SK-N-SH (cell line): Measurements from ENCODE around the gene KIF25. TPM values are rescaled to one million over a fixed set of nuclear protein-coding genes. Genes with fewer than 3 reads are reported as not detected.

Source experiments
- CTCF ChIA-PET: fragments of 300-600, 350-600 bp; formaldehyde crosslinking; extraction: SDS; loops from one replicate; lab custom pipeline; 2021; lab: Yijun Ruan, JAX
- POLR2A ChIA-PET: fragments of 350-600 bp; sonication (Branson Sonifier 250); formaldehyde crosslinking; extraction: SDS; loops from one replicate; lab custom pipeline; 2020; ENCODE audit warnings: antibody characterized with exemption, inconsistent platforms; lab: Yijun Ruan, JAX
- DNase-seq: peaks from one replicate; pipeline ENCODE4 v3.0.0; 2012
- H2AFZ ChIP-seq: fragments of 200-600 bp; sonication (generic); 2 replicates; pipeline ENCODE4 v1.8.1; 2016; ENCODE audit warnings: antibody characterized with exemption, mild to moderate bottlenecking, low read depth
- H3F3A ChIP-seq: fragments of 200-600 bp; sonication (generic); replicated peaks from 2 replicates; pipeline ENCODE3; 2016; ENCODE audit warnings: antibody characterized with exemption, mild to moderate bottlenecking; ENCODE audit not compliant: insufficient read depth
- H3K27ac ChIP-seq, 2 experiments: fragments of 200-500 bp in 1 of 2; fragments of 200-600 bp in 1 of 2; sonication (Bioruptor generic) in 1 of 2; sonication (generic), shearing (Covaris generic) in 1 of 2; 2 replicates each; pipeline versions ENCODE4 v1.5.1 to v1.6.1; 2014 to 2016; ENCODE audit warnings: low read depth in 2 of 2, inconsistent platforms in 1 of 2, low read length in 1 of 2, mild to moderate bottlenecking in 1 of 2, mixed read lengths in 1 of 2
- H3K27me3 ChIP-seq: fragments of 200-600 bp; sonication (generic), shearing (Covaris generic); 2 replicates; pipeline ENCODE4 v1.6.1; 2016; ENCODE audit warnings: mixed run types; ENCODE audit not compliant: insufficient read depth
- H3K36me3 ChIP-seq, 2 experiments: fragments of 200-500 bp in 1 of 2; fragments of 200-600 bp in 1 of 2; sonication (Bioruptor generic) in 1 of 2; sonication (generic) in 1 of 2; replicated peaks in 1 of 2; 2 replicates each; pipeline versions ENCODE3 to v1.5.1; 2014 to 2016; ENCODE audit warnings: low read length in 1 of 2, mild to moderate bottlenecking in 1 of 2; ENCODE audit not compliant: insufficient read depth in 2 of 2, control insufficient read depth in 1 of 2
- H3K4me1 ChIP-seq, 2 experiments: fragments of 200-500 bp in 1 of 2; fragments of 200-600 bp in 1 of 2; sonication (Bioruptor generic) in 1 of 2; sonication (generic), shearing (Covaris generic) in 1 of 2; 2 replicates each; pipeline versions ENCODE4 v1.5.1 to v1.6.1; 2014 to 2016; ENCODE audit warnings: low read depth in 1 of 2, low read length in 1 of 2, mixed run types in 1 of 2; ENCODE audit not compliant: insufficient read depth in 2 of 2, control insufficient read depth in 1 of 2
- H3K4me2 ChIP-seq: fragments of 200-600 bp; sonication (generic), shearing (Covaris generic); 2 replicates; pipeline ENCODE4 v1.6.1; 2017; ENCODE audit warnings: mixed run types
- H3K4me3 ChIP-seq, 2 experiments: fragments of 200-500 bp in 1 of 2; fragments of 200-600 bp in 1 of 2; sonication (Bioruptor generic) in 1 of 2; sonication (generic), shearing (Covaris generic) in 1 of 2; 2 replicates each; pipeline versions ENCODE4 v1.5.1 to v1.8.1; 2014 to 2016; ENCODE audit warnings: low read depth in 2 of 2, inconsistent platforms in 1 of 2, low read length in 1 of 2, mild to moderate bottlenecking in 1 of 2, mixed read lengths in 1 of 2, moderate library complexity in 1 of 2
- H3K79me2 ChIP-seq: fragments of 200-600 bp; sonication (generic); 2 replicates; pipeline ENCODE4 v1.8.1; 2017; ENCODE audit warnings: mild to moderate bottlenecking; ENCODE audit not compliant: insufficient read depth
- H3K9ac ChIP-seq: fragments of 200-600 bp; sonication (generic); 2 replicates; pipeline ENCODE4 v1.6.1; 2017; ENCODE audit warnings: mixed run types
- H3K9me2 ChIP-seq: fragments of 200-600 bp; sonication (generic); 2 replicates; pipeline ENCODE4 v1.6.1; 2017; ENCODE audit warnings: mixed run types
- H3K9me3 ChIP-seq: fragments of 200-600 bp; sonication (generic); 2 replicates; pipeline ENCODE4 v1.6.1; 2017; ENCODE audit warnings: mixed run types, mild to moderate bottlenecking, moderate library complexity
- H4K20me1 ChIP-seq: fragments of 200-600 bp; sonication (generic); 2 replicates; pipeline ENCODE4 v1.6.1; 2017; ENCODE audit warnings: mild to moderate bottlenecking, mixed run types; ENCODE audit not compliant: insufficient read depth
- CHD2 ChIP-seq: fragments of 150-350 bp; IDR thresholded peaks from 2 replicates; pipeline ENCODE4 v1.6.1; 2018; ENCODE audit warnings: low read length; ENCODE audit not compliant: partially characterized antibody
- ELF1 ChIP-seq: IDR thresholded peaks from 2 replicates; pipeline ENCODE4 v1.4.0; 2012
- EP300 ChIP-seq, 2 experiments: IDR thresholded peaks; 2 replicates each; pipeline versions ENCODE4 v1.4.0 to v1.6.1; 2012; ENCODE audit warnings: borderline replicate concordance in 1 of 2, low read depth in 1 of 2, low read length in 1 of 2
- FOSL2 ChIP-seq: IDR thresholded peaks from 2 replicates; pipeline ENCODE4 v1.4.0; 2012; ENCODE audit warnings: low read depth, mild to moderate bottlenecking, moderate library complexity, borderline replicate concordance
- FOXJ3 ChIP-seq: sonication (generic); formaldehyde crosslinking; IDR thresholded peaks from 2 replicates; pipeline ENCODE4 v1.5.1; 2020; ENCODE audit warnings: mild to moderate bottlenecking, missing genetic modification reagents
- FOXM1 ChIP-seq: IDR thresholded peaks from 2 replicates; pipeline ENCODE4 v1.4.0; 2012; ENCODE audit warnings: low read depth, mild to moderate bottlenecking
- GABPA ChIP-seq: IDR thresholded peaks from 2 replicates; pipeline ENCODE4 v1.4.0; 2012; ENCODE audit warnings: low read depth, mild to moderate bottlenecking
- JUND ChIP-seq: IDR thresholded peaks from 2 replicates; pipeline ENCODE4 v1.4.0; 2012
- MXI1 ChIP-seq: IDR thresholded peaks from 2 replicates; pipeline ENCODE4 v1.6.1; 2012; ENCODE audit warnings: mild to moderate bottlenecking, low read depth, low read length, improper control_type of control experiment
- RCOR1 ChIP-seq: fragments of 150-350 bp; IDR thresholded peaks from 2 replicates; pipeline ENCODE4 v1.6.1; 2017; ENCODE audit warnings: antibody characterized with exemption, low read length
- SIN3A ChIP-seq: IDR thresholded peaks from 2 replicates; pipeline ENCODE4 v1.6.1; 2012; ENCODE audit warnings: low read depth, mild to moderate bottlenecking, low read length, moderate library complexity, borderline replicate concordance
- SMC3 ChIP-seq: IDR thresholded peaks from 2 replicates; pipeline ENCODE4 v1.6.1; 2012; ENCODE audit warnings: low read depth, low read length, improper control_type of control experiment
- TCF12 ChIP-seq: IDR thresholded peaks from 2 replicates; pipeline ENCODE4 v1.4.0; 2012
- WGBS: methylation state at CpG from one replicate; pipeline ENCODE4 v1.1.6; 2017; ENCODE audit warnings: low lambda C conversion rate; 5-methylcytosine and 5-hydroxymethylcytosine counted together
- polyA plus RNA-seq, 3 experiments: library from polyadenylated mRNA; depleted of rRNA; stranded (reverse); fragments of >200 nt; gene quantifications; 2 replicates each; pipeline ENCODE4 v1.2.3, GENCODE V29; 2012
- TF ChIP-seq, protein P1 (sequence below): IDR thresholded peaks from 2 replicates; pipeline ENCODE4 v1.4.0; 2012; ENCODE audit warnings: low read depth
- TF ChIP-seq, protein P2 (sequence below): fragments of 200-600 bp; sonication (generic); IDR thresholded peaks from 2 replicates; pipeline ENCODE4 v1.6.1; 2017; ENCODE audit warnings: antibody characterized with exemption, mild to moderate bottlenecking, moderate library complexity
- TF ChIP-seq, protein P3 (sequence below): IDR thresholded peaks from 2 replicates; pipeline ENCODE4 v1.4.0; 2012; ENCODE audit warnings: low read depth, borderline replicate concordance
- TF ChIP-seq, protein P4 (sequence below): IDR thresholded peaks from 2 replicates; pipeline ENCODE4 v1.6.1; 2012; ENCODE audit warnings: mild to moderate bottlenecking, low read depth, low read length, moderate library complexity
- TF ChIP-seq, protein P5 (sequence below): fragments of 150-350 bp; IDR thresholded peaks from 2 replicates; pipeline ENCODE4 v1.6.1; 2016; ENCODE audit warnings: mild to moderate bottlenecking, low read depth, low read length

Gene KIF25
- polyA plus RNA-seq, 1 of the 3 experiments (the other 2 are of a cell fraction), result not detected

DNA sequence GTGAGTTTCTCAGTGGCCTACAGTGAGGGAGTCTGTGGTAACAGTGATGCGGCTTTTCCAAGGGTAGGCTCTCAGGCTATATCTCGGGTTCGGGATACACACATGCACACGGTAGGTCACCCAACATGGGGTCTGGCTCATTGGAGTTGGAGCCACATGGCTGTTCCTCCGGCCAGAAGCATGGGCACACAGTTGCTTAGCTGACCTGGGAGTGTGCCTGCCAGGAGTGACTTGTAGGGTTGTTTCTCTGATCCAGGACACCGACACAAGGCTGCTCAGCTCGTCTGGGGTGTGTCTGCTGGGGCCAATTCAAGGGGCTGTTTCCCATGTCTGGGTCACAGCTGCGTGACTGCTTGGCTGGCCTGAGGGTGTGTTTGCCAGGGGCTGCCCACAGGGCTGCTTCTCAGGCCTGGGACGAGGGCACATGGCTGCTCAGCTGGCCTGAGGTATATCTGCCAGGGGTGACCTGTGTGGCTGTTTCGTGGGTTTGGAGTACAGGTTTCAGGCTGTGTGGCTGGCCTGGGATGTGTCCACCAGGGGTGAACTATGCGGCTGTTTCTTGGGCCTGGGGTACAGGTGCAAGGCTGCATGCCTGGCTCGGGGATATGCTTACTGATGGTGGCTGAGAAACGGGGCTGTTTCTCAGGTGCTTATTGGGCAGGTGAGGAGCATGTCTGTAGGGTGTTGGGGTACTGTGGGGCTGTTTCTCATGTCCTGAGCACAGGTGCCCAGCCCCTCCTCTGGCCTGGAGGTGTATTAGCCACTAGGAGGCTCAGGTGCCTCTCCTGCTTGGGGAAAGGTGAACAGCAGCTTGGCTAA lies 15.2 kb downstream of the KIF25 start:
- Histone ChIP-seq H3K79me2 (no peaks in the 10 kb centered on the region), H3K27me3 (no peaks in the 10 kb centered on the region)
- POLR2A ChIA-PET, result no interaction called here
- TF ChIP-seq, protein P1, sequence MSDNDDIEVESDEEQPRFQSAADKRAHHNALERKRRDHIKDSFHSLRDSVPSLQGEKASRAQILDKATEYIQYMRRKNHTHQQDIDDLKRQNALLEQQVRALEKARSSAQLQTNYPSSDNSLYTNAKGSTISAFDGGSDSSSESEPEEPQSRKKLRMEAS, result no peak
- no peak for TF ChIP-seq EP300 (IDR thresholded peaks at IDR 0.05; ENCODE audit: borderline replicate concordance in 1 of 2, low read depth in 1 of 2, low read length in 1 of 2)
- no peak for TF ChIP-seq MXI1
- TF ChIP-seq SIN3A, result no peak
- TF ChIP-seq, protein P2, sequence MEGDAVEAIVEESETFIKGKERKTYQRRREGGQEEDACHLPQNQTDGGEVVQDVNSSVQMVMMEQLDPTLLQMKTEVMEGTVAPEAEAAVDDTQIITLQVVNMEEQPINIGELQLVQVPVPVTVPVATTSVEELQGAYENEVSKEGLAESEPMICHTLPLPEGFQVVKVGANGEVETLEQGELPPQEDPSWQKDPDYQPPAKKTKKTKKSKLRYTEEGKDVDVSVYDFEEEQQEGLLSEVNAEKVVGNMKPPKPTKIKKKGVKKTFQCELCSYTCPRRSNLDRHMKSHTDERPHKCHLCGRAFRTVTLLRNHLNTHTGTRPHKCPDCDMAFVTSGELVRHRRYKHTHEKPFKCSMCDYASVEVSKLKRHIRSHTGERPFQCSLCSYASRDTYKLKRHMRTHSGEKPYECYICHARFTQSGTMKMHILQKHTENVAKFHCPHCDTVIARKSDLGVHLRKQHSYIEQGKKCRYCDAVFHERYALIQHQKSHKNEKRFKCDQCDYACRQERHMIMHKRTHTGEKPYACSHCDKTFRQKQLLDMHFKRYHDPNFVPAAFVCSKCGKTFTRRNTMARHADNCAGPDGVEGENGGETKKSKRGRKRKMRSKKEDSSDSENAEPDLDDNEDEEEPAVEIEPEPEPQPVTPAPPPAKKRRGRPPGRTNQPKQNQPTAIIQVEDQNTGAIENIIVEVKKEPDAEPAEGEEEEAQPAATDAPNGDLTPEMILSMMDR, result no peak
- TF ChIP-seq GABPA, result no peak
- TF ChIP-seq, protein P3, sequence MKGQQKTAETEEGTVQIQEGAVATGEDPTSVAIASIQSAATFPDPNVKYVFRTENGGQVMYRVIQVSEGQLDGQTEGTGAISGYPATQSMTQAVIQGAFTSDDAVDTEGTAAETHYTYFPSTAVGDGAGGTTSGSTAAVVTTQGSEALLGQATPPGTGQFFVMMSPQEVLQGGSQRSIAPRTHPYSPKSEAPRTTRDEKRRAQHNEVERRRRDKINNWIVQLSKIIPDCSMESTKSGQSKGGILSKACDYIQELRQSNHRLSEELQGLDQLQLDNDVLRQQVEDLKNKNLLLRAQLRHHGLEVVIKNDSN, result no peak
- TF ChIP-seq CHD2, result no peak
- no peak for TF ChIP-seq FOXJ3 (CRISPR knock-in tag)
- TF ChIP-seq FOXM1, result no peak
- TF ChIP-seq, all 33 proteins: peak for 0
- Histone ChIP-seq H3K4me2 (no peak overlapping the region), H3K9me3 (peaks cover 16% of the 10 kb centered on the region; the same call in 1 of the 2 replicates), H3K36me3 (no peaks in the 10 kb centered on the region), H3F3A (peaks cover 3% of the 10 kb centered on the region), H3K9me2 (no peaks in the 10 kb centered on the region), H3K9ac (no peak overlapping the region), H4K20me1 (no peaks in the 10 kb centered on the region), H3K4me3 (no peak overlapping the region), H2AFZ (no peak overlapping the region), H3K27ac (no peak overlapping the region), H3K4me1 (no peaks in the 10 kb centered on the region; a peak in 1 of 4 replicates)
- CTCF ChIA-PET, result interaction anchor here (1.0 kb wide), 1 partner anchor 83 kb away, joined by 3 read pairs; no protein-coding TSS in a partner anchor
- no peak for DNase-seq
- 48% methylated on average over 9 of the region's 13 CpGs for WGBS

DNA sequence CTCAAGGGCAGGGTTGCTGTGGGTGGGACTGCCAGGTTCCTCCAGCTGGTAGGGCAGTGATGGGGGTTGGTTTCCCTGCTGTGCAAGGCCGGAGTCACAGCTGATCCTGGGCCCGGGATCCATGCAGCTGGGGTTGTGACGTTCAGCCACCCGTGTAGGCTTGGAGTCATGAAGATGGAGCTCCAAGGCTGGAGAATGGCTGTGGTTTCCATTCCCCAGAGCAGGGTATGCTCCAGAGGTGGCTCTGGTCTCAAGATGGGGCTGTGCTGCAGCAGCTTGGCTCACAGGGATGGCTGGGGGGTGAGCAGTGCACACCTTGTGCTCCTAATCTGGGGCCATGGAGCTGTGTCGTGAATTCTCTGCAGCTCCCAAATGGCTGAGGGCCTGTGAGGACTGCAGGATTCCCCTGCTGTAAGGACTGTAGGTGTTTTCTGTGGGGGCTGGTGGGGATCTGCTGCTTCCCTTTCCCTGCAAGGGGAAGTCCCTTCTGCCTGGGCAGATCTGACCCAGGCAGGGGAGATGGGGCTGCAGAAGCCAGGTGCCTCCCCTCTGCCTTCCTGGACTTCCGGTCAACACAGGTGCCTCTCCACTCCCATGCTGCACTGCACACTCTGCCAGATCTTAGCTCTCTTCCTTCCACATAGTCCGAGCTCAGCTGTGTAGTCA lies 15.9 kb downstream of the KIF25 start:
- no peak overlapping the region for H3K4me3 ChIP-seq
- H3K9me2 ChIP-seq, result no peaks in the 10 kb centered on the region
- H3K27me3 ChIP-seq, result no peaks in the 10 kb centered on the region
- no peaks in the 10 kb centered on the region for H3K79me2 ChIP-seq
- no peaks in the 10 kb centered on the region; a peak in 1 of 4 replicates for H3K4me1 ChIP-seq
- no peaks in the 10 kb centered on the region for H4K20me1 ChIP-seq
- H3K27ac ChIP-seq, result no peak overlapping the region
- TF ChIP-seq RCOR1, result no peak
- TF ChIP-seq, protein P4, sequence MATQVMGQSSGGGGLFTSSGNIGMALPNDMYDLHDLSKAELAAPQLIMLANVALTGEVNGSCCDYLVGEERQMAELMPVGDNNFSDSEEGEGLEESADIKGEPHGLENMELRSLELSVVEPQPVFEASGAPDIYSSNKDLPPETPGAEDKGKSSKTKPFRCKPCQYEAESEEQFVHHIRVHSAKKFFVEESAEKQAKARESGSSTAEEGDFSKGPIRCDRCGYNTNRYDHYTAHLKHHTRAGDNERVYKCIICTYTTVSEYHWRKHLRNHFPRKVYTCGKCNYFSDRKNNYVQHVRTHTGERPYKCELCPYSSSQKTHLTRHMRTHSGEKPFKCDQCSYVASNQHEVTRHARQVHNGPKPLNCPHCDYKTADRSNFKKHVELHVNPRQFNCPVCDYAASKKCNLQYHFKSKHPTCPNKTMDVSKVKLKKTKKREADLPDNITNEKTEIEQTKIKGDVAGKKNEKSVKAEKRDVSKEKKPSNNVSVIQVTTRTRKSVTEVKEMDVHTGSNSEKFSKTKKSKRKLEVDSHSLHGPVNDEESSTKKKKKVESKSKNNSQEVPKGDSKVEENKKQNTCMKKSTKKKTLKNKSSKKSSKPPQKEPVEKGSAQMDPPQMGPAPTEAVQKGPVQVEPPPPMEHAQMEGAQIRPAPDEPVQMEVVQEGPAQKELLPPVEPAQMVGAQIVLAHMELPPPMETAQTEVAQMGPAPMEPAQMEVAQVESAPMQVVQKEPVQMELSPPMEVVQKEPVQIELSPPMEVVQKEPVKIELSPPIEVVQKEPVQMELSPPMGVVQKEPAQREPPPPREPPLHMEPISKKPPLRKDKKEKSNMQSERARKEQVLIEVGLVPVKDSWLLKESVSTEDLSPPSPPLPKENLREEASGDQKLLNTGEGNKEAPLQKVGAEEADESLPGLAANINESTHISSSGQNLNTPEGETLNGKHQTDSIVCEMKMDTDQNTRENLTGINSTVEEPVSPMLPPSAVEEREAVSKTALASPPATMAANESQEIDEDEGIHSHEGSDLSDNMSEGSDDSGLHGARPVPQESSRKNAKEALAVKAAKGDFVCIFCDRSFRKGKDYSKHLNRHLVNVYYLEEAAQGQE, result no peak
- no peak for TF ChIP-seq SMC3
- no peak for TF ChIP-seq MXI1
- TF ChIP-seq TCF12, result no peak
- TF ChIP-seq ELF1, result no peak
- TF ChIP-seq JUND, result no peak
- TF ChIP-seq FOSL2, result no peak
- no peak for TF ChIP-seq FOXM1
- TF ChIP-seq, protein P5, sequence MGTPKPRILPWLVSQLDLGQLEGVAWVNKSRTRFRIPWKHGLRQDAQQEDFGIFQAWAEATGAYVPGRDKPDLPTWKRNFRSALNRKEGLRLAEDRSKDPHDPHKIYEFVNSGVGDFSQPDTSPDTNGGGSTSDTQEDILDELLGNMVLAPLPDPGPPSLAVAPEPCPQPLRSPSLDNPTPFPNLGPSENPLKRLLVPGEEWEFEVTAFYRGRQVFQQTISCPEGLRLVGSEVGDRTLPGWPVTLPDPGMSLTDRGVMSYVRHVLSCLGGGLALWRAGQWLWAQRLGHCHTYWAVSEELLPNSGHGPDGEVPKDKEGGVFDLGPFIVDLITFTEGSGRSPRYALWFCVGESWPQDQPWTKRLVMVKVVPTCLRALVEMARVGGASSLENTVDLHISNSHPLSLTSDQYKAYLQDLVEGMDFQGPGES, result no peak
- no peak overlapping the region for H2AFZ ChIP-seq
- peaks cover 16% of the 10 kb centered on the region; the same call in 1 of the 2 replicates for H3K9me3 ChIP-seq
- CTCF ChIA-PET, result interaction anchor here (1.0 kb wide), 1 partner anchor 82 kb away, joined by 3 read pairs; no protein-coding TSS in a partner anchor
- H3F3A ChIP-seq, result peaks cover 3% of the 10 kb centered on the region
- H3K36me3 ChIP-seq, result no peaks in the 10 kb centered on the region
- DNase-seq, result no peak
- POLR2A ChIA-PET, result no interaction called here
- no peak overlapping the region for H3K9ac ChIP-seq
- no peak overlapping the region for H3K4me2 ChIP-seq
- 47% methylated on average over 3 of the region's 7 CpGs for WGBS
